Type B pancreatic cell (in vitro differentiated cells): ENCODE data around the gene SSH2. TPM values are rescaled to one million over a fixed set of nuclear protein-coding genes. Genes with fewer than 3 reads are reported as not detected.

Experiments used
- DNase-seq: peaks from one replicate; pipeline ENCODE4 v3.0.0; 2021; ENCODE audit warnings: mixed read lengths; ENCODE audit not compliant: unreplicated experiment; ENCODE audit errors: extremely low spot score
- H3K27ac Mint-ChIP-seq: 2 replicates; pipeline ENCODE4 v1.8.0; 2021; ENCODE audit warnings: mild to moderate bottlenecking, mixed read lengths
- H3K27me3 Mint-ChIP-seq: 2 replicates; pipeline ENCODE4 v1.8.0; 2021; ENCODE audit warnings: mixed read lengths
- H3K36me3 Mint-ChIP-seq: 2 replicates; pipeline ENCODE4 v1.8.0; 2021; ENCODE audit warnings: mixed read lengths
- H3K4me1 Mint-ChIP-seq: one replicate; pipeline ENCODE4 v1.8.0; 2021; ENCODE audit warnings: mixed read lengths; ENCODE audit not compliant: unreplicated experiment
- H3K4me3 Mint-ChIP-seq: 2 replicates; pipeline ENCODE4 v1.8.0; 2021; ENCODE audit warnings: mild to moderate bottlenecking, mixed read lengths
- H3K9me3 Mint-ChIP-seq: 2 replicates; pipeline ENCODE4 v1.8.0; 2021; ENCODE audit warnings: mixed read lengths
- CTCF ChIP-seq: fragments of 200-600 bp; sonication (generic); conservative IDR thresholded peaks from 2 replicates; pipeline ENCODE4 v1.5.0; 2021; ENCODE audit warnings: antibody characterized with exemption, mild to moderate bottlenecking
- total RNA-seq: library from RNA; stranded (reverse); gene quantifications from 2 replicates; pipeline ENCODE4 v1.2.1, GENCODE V29; 2021; ENCODE audit warnings: low replicate concordance

Gene SSH2
- total RNA-seq, 1 donor from 2014 or later: 23.8 TPM

GRCh38 chr17:29892201-29892600, 37.8 kb downstream of the SSH2 start:
- Mint-ChIP-seq H3K4me1 (peaks cover 6% of the 10 kb centered on the region), H3K27ac (no peak overlapping the region), H3K36me3 (peaks cover 6% of the 10 kb centered on the region), H3K27me3 (no peaks in the 10 kb centered on the region), H3K4me3 (no peak overlapping the region), H3K9me3 (peaks cover 5% of the 10 kb centered on the region)
- DNase-seq: no peak
- TF ChIP-seq CTCF: no peak

DNA sequence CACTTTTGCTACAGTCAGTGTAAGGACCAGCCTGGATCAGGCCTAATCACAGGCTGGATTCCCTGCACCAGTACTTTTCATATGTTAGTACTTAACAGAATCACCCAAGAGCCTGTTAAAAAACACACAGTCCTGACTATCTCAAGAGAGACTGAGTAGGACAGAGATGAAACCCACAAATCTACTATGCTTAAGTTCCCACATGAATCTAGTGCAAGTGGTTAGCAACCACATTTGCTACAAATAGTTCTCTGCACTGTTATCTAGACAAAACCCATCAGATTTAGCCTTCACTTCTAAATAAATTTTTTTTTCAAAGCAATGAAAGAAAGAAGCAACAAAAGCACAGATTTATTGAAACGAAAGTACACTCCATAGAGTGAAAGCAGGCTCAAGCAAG, 38.9 kb downstream of the SSH2 start:
- H3K36me3 Mint-ChIP-seq: peaks cover 7% of the 10 kb centered on the region
- TF ChIP-seq CTCF: no peak
- peaks cover 5% of the 10 kb centered on the region for H3K9me3 Mint-ChIP-seq
- no peak for DNase-seq
- no peak overlapping the region for H3K4me3 Mint-ChIP-seq
- H3K4me1 Mint-ChIP-seq: peaks cover 6% of the 10 kb centered on the region
- no peak overlapping the region for H3K27ac Mint-ChIP-seq
- H3K27me3 Mint-ChIP-seq: no peaks in the 10 kb centered on the region

- H3K27ac Mint-ChIP-seq: no peak overlapping the region
- no peak overlapping the region for H3K4me3 Mint-ChIP-seq
- DNase-seq: no peak
- H3K4me1 Mint-ChIP-seq: peaks cover 5% of the 10 kb centered on the region
- peaks cover 8% of the 10 kb centered on the region for H3K36me3 Mint-ChIP-seq
- H3K9me3 Mint-ChIP-seq: peaks cover under 1% of the 10 kb centered on the region
- no peaks in the 10 kb centered on the region for H3K27me3 Mint-ChIP-seq
- no peak for TF ChIP-seq CTCF
Measured at GRCh38 chr17:29885031-29885640, 44.9 kb downstream of the SSH2 start.

DNA sequence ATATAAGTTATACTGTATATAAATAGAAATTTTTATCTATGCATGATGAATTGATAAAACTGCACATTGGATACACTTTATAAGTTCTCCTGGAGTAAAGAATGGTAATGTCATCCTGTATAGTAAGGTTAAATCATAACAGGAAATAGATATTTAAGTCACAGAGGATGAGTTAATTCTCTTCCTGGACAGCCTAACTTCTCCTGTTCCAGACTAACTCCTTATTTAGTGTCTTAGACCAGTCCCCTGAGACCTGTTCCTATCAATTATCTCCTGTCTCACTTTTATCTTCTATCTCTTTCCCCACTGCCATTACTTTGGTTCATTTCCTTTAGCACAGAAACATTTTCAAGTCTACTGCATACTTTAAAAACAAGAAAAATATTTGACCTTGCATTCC, 46.5 kb downstream of the SSH2 start:
- Mint-ChIP-seq H3K4me1 (peaks cover 5% of the 10 kb centered on the region), H3K27me3 (no peaks in the 10 kb centered on the region), H3K36me3 (peaks cover 6% of the 10 kb centered on the region), H3K4me3 (no peak overlapping the region), H3K9me3 (no peaks in the 10 kb centered on the region), H3K27ac (no peak overlapping the region)
- no peak for TF ChIP-seq CTCF
- DNase-seq: no peak

GRCh38 chr17:29881256-29881655, 48.8 kb downstream of the SSH2 start:
- Mint-ChIP-seq H3K36me3 (peaks cover 9% of the 10 kb centered on the region), H3K27ac (no peak overlapping the region), H3K4me3 (no peak overlapping the region), H3K4me1 (peaks cover 5% of the 10 kb centered on the region), H3K27me3 (no peaks in the 10 kb centered on the region), H3K9me3 (no peaks in the 10 kb centered on the region)
- no peak for DNase-seq
- TF ChIP-seq CTCF: no peak

- H3K27ac Mint-ChIP-seq: no peak overlapping the region
- DNase-seq: no peak
- TF ChIP-seq CTCF: no peak
- no peak overlapping the region for H3K4me3 Mint-ChIP-seq
- peaks cover 10% of the 10 kb centered on the region for H3K4me1 Mint-ChIP-seq
- no peaks in the 10 kb centered on the region for H3K9me3 Mint-ChIP-seq
- H3K36me3 Mint-ChIP-seq: peaks cover 3% of the 10 kb centered on the region
- H3K27me3 Mint-ChIP-seq: no peaks in the 10 kb centered on the region
Measured at GRCh38 chr17:29880031-29880430, 50.0 kb downstream of the SSH2 start.
